ENCODE results near the gene LTA. TPM values are rescaled to one million over a fixed set of nuclear protein-coding genes. Genes with fewer than 3 reads are reported as not detected.
"Not testable (repeated sequence)": the region's sequence is repeated elsewhere in the genome, so short reads cannot be mapped to it uniquely, and the experiment has no call there.

The LTA gene
- total and polyA plus RNA-seq, 2 donors (not counting 1 experiment from before 2014, with no cell fraction given): 8.6 to 8.8 TPM

DNA sequence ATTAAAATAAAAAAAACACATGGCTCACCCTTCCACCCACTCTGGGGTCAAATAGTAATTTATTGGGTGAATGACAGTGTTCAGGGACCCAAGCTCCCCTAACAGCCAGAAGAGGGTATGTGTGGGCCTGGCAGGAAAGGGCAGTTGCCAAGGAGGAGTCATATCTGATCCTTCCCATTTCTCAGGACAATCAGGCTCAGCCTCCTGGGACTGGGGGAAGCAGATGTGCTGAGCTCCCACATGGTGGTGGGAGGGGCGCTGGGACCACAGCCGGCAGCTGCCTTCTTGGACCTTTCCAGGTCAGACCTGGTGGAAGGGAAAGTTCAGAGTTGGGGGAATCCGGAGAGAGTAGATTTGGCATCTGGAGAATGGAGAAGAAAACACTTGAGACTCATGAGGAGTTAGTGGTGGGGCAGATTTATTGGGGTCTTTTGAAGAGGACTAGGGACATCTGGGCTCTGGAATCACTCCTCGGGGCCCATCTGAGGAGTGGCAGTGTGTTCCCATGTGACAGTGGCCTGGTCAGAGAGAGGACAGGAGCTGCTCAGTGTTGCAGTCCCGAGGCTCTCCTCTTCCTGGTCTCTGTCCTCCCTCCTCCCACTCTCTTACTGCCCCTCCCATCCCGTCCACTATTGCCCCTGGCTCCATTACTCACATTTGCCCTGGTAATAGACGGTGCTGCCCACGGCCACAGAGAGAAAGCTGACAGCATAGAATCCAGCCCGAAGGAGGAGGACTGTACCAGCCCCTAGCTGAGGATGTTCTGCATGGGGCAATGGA lies 17.0 kb downstream of the LTA start:
- no peak for ATAC-seq (ENCODE audit: low read depth)
- H3K27me3 ChIP-seq (replicated peaks in 1 of 4; ENCODE audit: control extremely low read depth in 1 of 4, control insufficient read depth in 3 of 4, insufficient read depth in 4 of 4, low read length in 3 of 4): no peaks in the 10 kb centered on the region
- H4K20me1 ChIP-seq (ENCODE audit: control insufficient read depth, insufficient read depth, low read length, poor library complexity, severe bottlenecking): no peaks in the 10 kb centered on the region
- TF ChIP-seq, protein P1, sequence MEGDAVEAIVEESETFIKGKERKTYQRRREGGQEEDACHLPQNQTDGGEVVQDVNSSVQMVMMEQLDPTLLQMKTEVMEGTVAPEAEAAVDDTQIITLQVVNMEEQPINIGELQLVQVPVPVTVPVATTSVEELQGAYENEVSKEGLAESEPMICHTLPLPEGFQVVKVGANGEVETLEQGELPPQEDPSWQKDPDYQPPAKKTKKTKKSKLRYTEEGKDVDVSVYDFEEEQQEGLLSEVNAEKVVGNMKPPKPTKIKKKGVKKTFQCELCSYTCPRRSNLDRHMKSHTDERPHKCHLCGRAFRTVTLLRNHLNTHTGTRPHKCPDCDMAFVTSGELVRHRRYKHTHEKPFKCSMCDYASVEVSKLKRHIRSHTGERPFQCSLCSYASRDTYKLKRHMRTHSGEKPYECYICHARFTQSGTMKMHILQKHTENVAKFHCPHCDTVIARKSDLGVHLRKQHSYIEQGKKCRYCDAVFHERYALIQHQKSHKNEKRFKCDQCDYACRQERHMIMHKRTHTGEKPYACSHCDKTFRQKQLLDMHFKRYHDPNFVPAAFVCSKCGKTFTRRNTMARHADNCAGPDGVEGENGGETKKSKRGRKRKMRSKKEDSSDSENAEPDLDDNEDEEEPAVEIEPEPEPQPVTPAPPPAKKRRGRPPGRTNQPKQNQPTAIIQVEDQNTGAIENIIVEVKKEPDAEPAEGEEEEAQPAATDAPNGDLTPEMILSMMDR (IDR thresholded peaks at IDR 0.05): no peak
- no peak for TF ChIP-seq EZH2 (IDR thresholded peaks at IDR 0.05; ENCODE audit: borderline replicate concordance, insufficient read depth, low read depth, low read length, poor library complexity, severe bottlenecking)
- peaks cover 66% of the 10 kb centered on the region for H3K79me2 ChIP-seq (ENCODE audit: control insufficient read depth, insufficient read depth, low read length)
- H3K4me1 Mint-ChIP-seq: peaks cover 86% of the 10 kb centered on the region
- peak overlapping the region; percentile 32 for H3K4me3 Mint-ChIP-seq
- POLR2A ChIA-PET: interaction anchor here (1.3 to 35.3 kb wide), 2 partner anchors 7 to 23 kb away, joined by 5 to 1450 read pairs; partner anchors contain the start of genes ATP6V1G2, LST1, LTA and LTB
- H2AFZ ChIP-seq (ENCODE audit: insufficient read depth, low read depth, low read length, poor library complexity, severe bottlenecking): no peak overlapping the region
- intact Hi-C loops (cut with micrococcal nuclease): no loop called here
- H3K27me3 Mint-ChIP-seq: no peaks in the 10 kb centered on the region
- peak overlapping the region; percentile 72 for H3K4me2 ChIP-seq (replicated peaks; ENCODE audit: low read depth, low read length, poor library complexity, severe bottlenecking)
- 55% methylated on average over 5 of the region's 9 CpGs for WGBS (ENCODE audit: insufficient coverage)
- H3K27ac ChIP-seq (ENCODE audit: low read length in 2 of 2): peak overlapping the region; percentile 7 to 87
- no peaks in the 10 kb centered on the region for H3K9me3 ChIP-seq (ENCODE audit: control extremely low read depth in 1 of 3, control insufficient read depth in 2 of 3, insufficient read depth in 1 of 3, low read length in 2 of 3)
- H3K4me1 ChIP-seq (ENCODE audit: control insufficient read depth in 2 of 2, insufficient read depth in 2 of 2, low read length in 2 of 2): peaks cover 92 to 96% of the 10 kb centered on the region in 2 donors
- no peaks in the 10 kb centered on the region for H3K36me3 ChIP-seq (replicated peaks in 1 of 2; ENCODE audit: control extremely low read depth in 1 of 2, control insufficient read depth in 1 of 2, extremely low read depth in 1 of 2, insufficient read depth in 2 of 2, low read length in 1 of 2)
- H3K27ac Mint-ChIP-seq: peak overlapping the region; percentile 88
- no peak overlapping the region for H3K9ac ChIP-seq (ENCODE audit: low read length)
- no peak for DNase-seq
- CTCF ChIA-PET: interaction anchor here (0.6 to 35.3 kb wide), 4 partner anchors 6 to 251 kb away, joined by 3 to 2241 read pairs (median 1108); partner anchors contain the start of genes ATP6V1G2, LST1, LTA and LTB
- H3K9me3 Mint-ChIP-seq (ENCODE audit: insufficient read depth): no peaks in the 10 kb centered on the region
- H3K4me3 ChIP-seq (ENCODE audit: control extremely low read depth in 1 of 5, extremely low read depth in 1 of 5, insufficient read depth in 1 of 5, low read depth in 2 of 5, low read length in 4 of 5): no peak overlapping the region

DNA sequence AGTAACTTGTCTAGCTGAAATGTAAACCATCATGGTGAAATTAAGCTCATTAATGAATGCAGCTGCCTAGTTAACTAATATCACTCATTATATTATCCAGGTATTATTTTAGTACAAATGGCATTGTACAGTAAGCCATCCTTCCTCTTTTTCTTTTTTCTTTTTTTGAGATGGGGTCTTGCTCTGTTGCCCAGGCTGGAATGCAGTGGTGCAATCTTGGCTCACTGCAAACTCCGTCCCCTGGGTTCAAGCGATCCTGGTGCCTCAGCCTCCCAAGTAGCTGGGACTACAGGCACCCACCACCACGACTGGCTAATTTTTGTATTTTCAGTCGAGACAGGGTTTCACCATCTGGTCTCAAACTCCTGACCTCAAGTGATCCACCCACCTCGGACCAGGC lies 18.6 kb downstream of the LTA start:
- H3K9me3 Mint-ChIP-seq (ENCODE audit: insufficient read depth); intact Hi-C loops (cut with micrococcal nuclease); H3K36me3 ChIP-seq (replicated peaks in 1 of 2; ENCODE audit: control extremely low read depth in 1 of 2, control insufficient read depth in 1 of 2, extremely low read depth in 1 of 2, insufficient read depth in 2 of 2, low read length in 1 of 2); H2AFZ ChIP-seq (ENCODE audit: insufficient read depth, low read depth, low read length, poor library complexity, severe bottlenecking); ATAC-seq (ENCODE audit: low read depth); H3K27me3 ChIP-seq (replicated peaks in 1 of 4; ENCODE audit: control extremely low read depth in 1 of 4, control insufficient read depth in 3 of 4, insufficient read depth in 4 of 4, low read length in 3 of 4); DNase-seq; H3K9ac ChIP-seq (ENCODE audit: low read length); H3K9me3 ChIP-seq (ENCODE audit: control extremely low read depth in 1 of 3, control insufficient read depth in 2 of 3, insufficient read depth in 1 of 3, low read length in 2 of 3); H4K20me1 ChIP-seq (ENCODE audit: control insufficient read depth, insufficient read depth, low read length, poor library complexity, severe bottlenecking); H3K27me3 Mint-ChIP-seq; H3K4me3 ChIP-seq (ENCODE audit: control extremely low read depth in 1 of 5, extremely low read depth in 1 of 5, insufficient read depth in 1 of 5, low read depth in 2 of 5, low read length in 4 of 5): not testable (repeated sequence)
- ChIA-PET CTCF (interaction anchor here (18.5 to 35.3 kb wide), 3 partner anchors 5 to 33 kb away, joined by 1108 to 2241 read pairs (median 1108); partner anchors contain the start of genes ATP6V1G2, LST1, LTA and LTB), POLR2A (interaction anchor here (35.3 kb wide), 1 partner anchor 25 kb away, joined by 1450 read pairs; the partner anchor contains the start of genes ATP6V1G2, LST1, LTA and LTB)
- peaks cover 78% of the 10 kb centered on the region for H3K4me1 Mint-ChIP-seq
- H3K27ac ChIP-seq (ENCODE audit: low read length in 2 of 2): peak overlapping the region in 1 of 2 donors; percentile 68
- peak overlapping the region; percentile 56 for H3K27ac Mint-ChIP-seq
- H3K4me2 ChIP-seq (replicated peaks; ENCODE audit: low read depth, low read length, poor library complexity, severe bottlenecking): peak overlapping the region; percentile 15
- WGBS (ENCODE audit: insufficient coverage): 69% methylated on average over 5 of the region's 5 CpGs
- H3K4me1 ChIP-seq (ENCODE audit: control insufficient read depth in 2 of 2, insufficient read depth in 2 of 2, low read length in 2 of 2): peaks cover 83 to 90% of the 10 kb centered on the region in 2 donors
- peaks cover 77% of the 10 kb centered on the region for H3K79me2 ChIP-seq (ENCODE audit: control insufficient read depth, insufficient read depth, low read length)
- H3K4me3 Mint-ChIP-seq: peak overlapping the region; percentile 5

Measured in B cell (primary cell).